IMR-90 (cell line): ENCODE data around the gene CA5B. TPM values are rescaled to one million over a fixed set of nuclear protein-coding genes. Genes with fewer than 3 reads are reported as not detected.

ENCODE experiments used
- ATAC-seq: fragments of 200-7000 bp; cut with Tn5 transposase; 2 replicates; pipeline ENCODE4 v1.9.1; 2020; ENCODE audit warnings: low read depth, mild to moderate bottlenecking, moderate library complexity
- BruUV-seq: library from RNA; stranded (reverse); fragments of 400-500 nt; replicated peaks from 2 replicates; lab custom pipeline; 2021; lab: Mats Ljungman, UMichigan
- CTCF ChIA-PET: fragments of 300-600 bp; formaldehyde crosslinking; extraction: SDS; loops from one replicate; lab custom pipeline; 2021; ENCODE audit warnings: antibody characterized with exemption; lab: Yijun Ruan, JAX
- POLR2A ChIA-PET: fragments of 300-600 bp; sonication (Branson Sonifier 250); formaldehyde crosslinking; loops from one replicate; lab custom pipeline; 2022; ENCODE audit warnings: antibody characterized with exemption; ENCODE audit not compliant: unreplicated experiment; lab: Charles Lee
- DNase-seq: peaks from one replicate; pipeline ENCODE4 v3.0.0; 2013
- H2AFZ ChIP-seq: replicated peaks from 2 replicates; pipeline ENCODE3; 2013; ENCODE audit warnings: low read length, mild to moderate bottlenecking; ENCODE audit not compliant: poor library complexity
- H2AK5ac ChIP-seq: 2 replicates; pipeline ENCODE4 v1.6.1; 2013; ENCODE audit warnings: low read depth, low read length, inconsistent platforms
- H2AK9ac ChIP-seq: replicated peaks from 2 replicates; pipeline ENCODE3; 2013; ENCODE audit warnings: mild to moderate bottlenecking, low read depth, low read length, moderate library complexity; ENCODE audit not compliant: poor library complexity
- H2BK120ac ChIP-seq: 2 replicates; pipeline ENCODE4 v1.6.1; 2013; ENCODE audit warnings: low read depth, low read length, inconsistent platforms
- H2BK15ac ChIP-seq: 3 replicates; pipeline ENCODE4 v1.6.1; 2013; ENCODE audit warnings: low read depth, low read length, inconsistent platforms
- H2BK20ac ChIP-seq: 2 replicates; pipeline ENCODE4 v1.6.1; 2013; ENCODE audit warnings: low read depth, mild to moderate bottlenecking, inconsistent platforms, low read length, moderate library complexity
- H2BK5ac ChIP-seq: 2 replicates; pipeline ENCODE4 v1.6.1; 2013; ENCODE audit warnings: mild to moderate bottlenecking, low read depth, low read length, inconsistent platforms; ENCODE audit not compliant: poor library complexity, severe bottlenecking
- H3K14ac ChIP-seq: replicated peaks from 2 replicates; pipeline ENCODE4 v1.6.1; 2013; ENCODE audit warnings: low read depth, low read length, inconsistent platforms
- H3K18ac ChIP-seq: 2 replicates; pipeline ENCODE4 v1.6.1; 2013; ENCODE audit warnings: low read depth, low read length, control low read depth
- H3K23ac ChIP-seq: 2 replicates; pipeline ENCODE4 v1.6.1; 2013; ENCODE audit warnings: low read depth, low read length, inconsistent platforms
- H3K27ac ChIP-seq: 2 replicates; pipeline ENCODE4 v1.5.1; 2013; ENCODE audit warnings: mild to moderate bottlenecking, control low read depth, low read length; ENCODE audit not compliant: insufficient read depth
- H3K27me3 ChIP-seq: 2 replicates; pipeline ENCODE4 v1.6.1; 2013; ENCODE audit warnings: low read length; ENCODE audit not compliant: control insufficient read depth, insufficient read depth
- H3K36me3 ChIP-seq: 2 replicates; pipeline ENCODE4 v1.6.1; 2013; ENCODE audit warnings: low read length, mixed read lengths; ENCODE audit not compliant: control insufficient read depth, insufficient read depth
- H3K4ac ChIP-seq: 2 replicates; pipeline ENCODE4 v1.6.1; 2013; ENCODE audit warnings: low read depth, low read length, inconsistent platforms
- H3K4me1 ChIP-seq: 2 replicates; pipeline ENCODE4 v1.6.1; 2013; ENCODE audit warnings: low read length, mixed read lengths; ENCODE audit not compliant: control insufficient read depth, insufficient read depth
- H3K4me2 ChIP-seq: 2 replicates; pipeline ENCODE4 v1.6.1; 2013; ENCODE audit warnings: low read depth, mild to moderate bottlenecking, control low read depth, low read length, moderate library complexity
- H3K4me3 ChIP-seq: 2 replicates; pipeline ENCODE4 v1.5.1; 2013; ENCODE audit warnings: low read depth, mild to moderate bottlenecking, control low read depth, low read length, moderate library complexity; ENCODE audit not compliant: insufficient read depth
- H3K56ac ChIP-seq: 2 replicates; pipeline ENCODE4 v1.6.1; 2013; ENCODE audit warnings: low read length, inconsistent platforms; ENCODE audit not compliant: insufficient read depth; ENCODE audit errors: extremely low read depth
- H3K79me1 ChIP-seq, 2 experiments: 2 replicates each; pipeline ENCODE4 v1.6.1; 2013; ENCODE audit warnings: low read length in 2 of 2, inconsistent platforms in 1 of 2, low read depth in 1 of 2
- H3K9ac ChIP-seq: 2 replicates; pipeline ENCODE4 v1.6.1; 2013; ENCODE audit warnings: low read depth, low read length, control low read depth
- H3K9me1 ChIP-seq: 2 replicates; pipeline ENCODE4 v1.6.1; 2013; ENCODE audit warnings: low read length, inconsistent platforms; ENCODE audit not compliant: insufficient read depth
- H3K9me3 ChIP-seq: 2 replicates; pipeline ENCODE4 v1.6.1; 2013; ENCODE audit warnings: low read length; ENCODE audit not compliant: control insufficient read depth, insufficient read depth
- H4K20me1 ChIP-seq: 2 replicates; pipeline ENCODE4 v1.6.1; 2013; ENCODE audit warnings: low read length, inconsistent platforms; ENCODE audit not compliant: insufficient read depth
- H4K5ac ChIP-seq: 2 replicates; pipeline ENCODE4 v1.6.1; 2013; ENCODE audit warnings: mild to moderate bottlenecking, low read depth, low read length, control low read depth
- H4K8ac ChIP-seq, 2 experiments: 2 replicates each; pipeline ENCODE4 v1.6.1; 2013; ENCODE audit warnings: low read depth in 2 of 2, low read length in 2 of 2, control low read depth in 1 of 2, inconsistent platforms in 1 of 2
- H4K91ac ChIP-seq: 2 replicates; pipeline ENCODE4 v1.6.1; 2013; ENCODE audit warnings: low read depth, low read length, inconsistent platforms; ENCODE audit not compliant: insufficient read depth
- BHLHE40 ChIP-seq: fragments of 150-350 bp; IDR thresholded peaks from 2 replicates; pipeline ENCODE4 v1.6.1; 2016; ENCODE audit warnings: mild to moderate bottlenecking, low read depth, low read length
- CHD1 ChIP-seq: IDR thresholded peaks from 2 replicates; pipeline ENCODE4 v1.6.1; 2012; ENCODE audit warnings: low read depth, low read length, improper control_type of control experiment
- MAFK ChIP-seq: IDR thresholded peaks from 2 replicates; pipeline ENCODE4 v1.6.1; 2012; ENCODE audit warnings: low read depth, low read length, improper control_type of control experiment
- NFE2L2 ChIP-seq: fragments of 150-350 bp; IDR thresholded peaks from 2 replicates; pipeline ENCODE4 v1.6.1; 2016; ENCODE audit warnings: low read depth, mild to moderate bottlenecking, low read length
- RAD21 ChIP-seq: IDR thresholded peaks from 2 replicates; pipeline ENCODE4 v1.6.1; 2012; ENCODE audit warnings: low read length, improper control_type of control experiment
- WGBS, 2 experiments: methylation state at CpG; one replicate each; pipeline versions ENCODE4 v1.1.5 to v1.1.7; 2013; ENCODE audit warnings: missing lambda C conversion rate in 2 of 2; ENCODE audit not compliant: insufficient read length in 1 of 2; ENCODE audit errors: extremely low coverage in 2 of 2; 5-methylcytosine and 5-hydroxymethylcytosine counted together
- dilution Hi-C: fragments of 300-500 bp; cut with HindIII; formaldehyde crosslinking; loops from one replicate; pipeline ENCODE4 v1.14.3; 2018; ENCODE audit warnings: low sequenced_read_pairs; ENCODE audit not compliant: unreplicated experiment
- in situ Hi-C: fragments of 300-500 bp; cut with MboI; formaldehyde crosslinking; loops from 3 replicates; pipeline ENCODE4 v1.14.3; 2019; ENCODE audit warnings: low sequenced_read_pairs, inconsistent platforms, mixed read lengths
- intact Hi-C: fragments of 100-400 bp; cut with micrococcal nuclease; formaldehyde crosslinking; loops from 2 replicates; pipeline ENCODE4 v1.10.0; 2022
- polyA plus RNA-seq, 3 experiments: library from polyadenylated mRNA; depleted of rRNA; stranded (reverse); fragments of >200 nt; gene quantifications; 2 replicates each; pipeline ENCODE4 v1.2.3, GENCODE V29; 2012; ENCODE audit warnings: low replicate concordance in 1 of 3
- total RNA-seq: library from RNA; depleted of rRNA; stranded (reverse); fragments of >200 nt; gene quantifications from 2 replicates; pipeline ENCODE4 v1.2.3, GENCODE V29; 2012

Gene CA5B
- total and polyA plus RNA-seq, 2 of the 4 experiments (the other 2 are of a cell fraction), result 3.5 to 5.4 TPM

- whole genome bisulfite sequencing, 2 experiments, result no CpG with 5 or more reads among the region's 4 CpGs
- no peak overlapping the region for H3K23ac ChIP-seq
- no peaks in the 10 kb centered on the region; the same call in 1 of the 2 replicates for H3K9me1 ChIP-seq
- ChIA-PET CTCF (no interaction called here), POLR2A (no interaction called here)
- ATAC-seq (no peak; the same call in 1 of the 2 replicates), DNase-seq (no peak)
- no peaks in the 10 kb centered on the region for H3K27me3 ChIP-seq
- no peak overlapping the region for H2AFZ ChIP-seq
- H3K27ac ChIP-seq, result no peak overlapping the region
- BruUV-seq, result no TSS peak
- H3K4me1 ChIP-seq, result no peaks in the 10 kb centered on the region
- no peak overlapping the region for H3K9ac ChIP-seq
- H3K4me2 ChIP-seq, result no peak overlapping the region
- no peak overlapping the region for H3K4ac ChIP-seq
- H2BK20ac ChIP-seq, result no peak overlapping the region
- H4K8ac ChIP-seq, result no peak overlapping the region
- intact Hi-C loops, result loop anchor here (5.0 kb wide), 1 partner anchor 1758 kb away; no protein-coding TSS in a partner anchor
- H4K5ac ChIP-seq, result no peak overlapping the region
- no peak overlapping the region for H2AK9ac ChIP-seq
- TF ChIP-seq CHD1 (no peak), NFE2L2 (no peak), MAFK (0 out of 2 replicates have a peak, but pooled peaks have one; percentile 10), BHLHE40 (no peak), RAD21 (no peak)
- H3K56ac ChIP-seq, result no peak overlapping the region
- H3K9me3 ChIP-seq, result no peaks in the 10 kb centered on the region
- in situ Hi-C loops, result no loop called here
- H3K4me3 ChIP-seq, result no peak overlapping the region
- no peak overlapping the region for H4K91ac ChIP-seq
- no peak overlapping the region for H2BK5ac ChIP-seq
- H3K36me3 ChIP-seq, result 0 out of 2 replicates have a peak, but pooled peaks cover 4% of the 10 kb centered on the region
- no peak overlapping the region for H3K14ac ChIP-seq
- no peaks in the 10 kb centered on the region for H4K20me1 ChIP-seq
- dilution Hi-C loops, result no loop called here
- H2BK120ac ChIP-seq, result no peak overlapping the region
- H2BK15ac ChIP-seq, result no peak overlapping the region
- no peaks in the 10 kb centered on the region; a peak in 1 of 4 replicates for H3K79me1 ChIP-seq
- H3K18ac ChIP-seq, result no peak overlapping the region
- H2AK5ac ChIP-seq, result no peak overlapping the region
Measured at GRCh38 chrX:15719324-15719968, 18.6 kb upstream of the CA5B start.
